Lung (tissue), 12 donors: ENCODE measurements around the gene SUN3. TPM values are rescaled to one million over a fixed set of nuclear protein-coding genes. Genes with fewer than 3 reads are reported as not detected.

ENCODE experiments used
- ATAC-seq: fragments of 200-7000 bp; cut with Tn5 transposase; one replicate; pipeline ENCODE4 v1.9.1; 2020; ENCODE audit warnings: moderate number of reproducible peaks; ENCODE audit not compliant: insufficient read depth, low FRiP score
- DNase-seq, 3 donors: peaks; one replicate each; pipeline ENCODE4 v3.0.0-alpha.2; 2013 to 2017
- H3K27ac ChIP-seq, 2 donors: one replicate each; pipeline ENCODE4 v1.5.1; 2013; ENCODE audit warnings: mild to moderate bottlenecking in 2 of 2, moderate library complexity in 2 of 2, control low read depth in 1 of 2, inconsistent platforms in 1 of 2, low read depth in 1 of 2, low read length in 1 of 2
- H3K27me3 ChIP-seq, 3 donors: one replicate each; pipeline ENCODE4 v1.5.1; 2013; ENCODE audit warnings: low read length in 2 of 3; ENCODE audit not compliant: control insufficient read depth in 3 of 3, insufficient read depth in 3 of 3
- H3K36me3 ChIP-seq, 4 donors: one replicate each; pipeline ENCODE4 v1.5.1; 2013; ENCODE audit warnings: low read length in 4 of 4, mild to moderate bottlenecking in 1 of 4, moderate library complexity in 1 of 4; ENCODE audit not compliant: control insufficient read depth in 4 of 4, insufficient read depth in 4 of 4
- H3K4me1 ChIP-seq, 5 donors: one replicate each; pipeline ENCODE4 v1.5.1; 2013; ENCODE audit warnings: low read length in 5 of 5, mild to moderate bottlenecking in 2 of 5, moderate library complexity in 1 of 5; ENCODE audit not compliant: control insufficient read depth in 5 of 5, insufficient read depth in 5 of 5
- H3K4me3 ChIP-seq: one replicate; pipeline ENCODE4 v1.5.1; 2013; ENCODE audit warnings: mild to moderate bottlenecking, control low read depth, moderate library complexity
- H3K9ac ChIP-seq, 2 donors: one replicate each; pipeline ENCODE4 v1.5.1; 2013; ENCODE audit warnings: low read length in 2 of 2, control low read depth in 1 of 2; ENCODE audit not compliant: insufficient read depth in 1 of 2
- H3K9me3 ChIP-seq, 4 donors: one replicate each; pipeline ENCODE4 v1.5.1; 2013; ENCODE audit warnings: low read length in 3 of 4, mild to moderate bottlenecking in 1 of 4, moderate library complexity in 1 of 4; ENCODE audit not compliant: control insufficient read depth in 4 of 4, insufficient read depth in 3 of 4
- WGBS, 2 donors: extraction: QIAGEN DNeasy Blood & Tissue Kit; methylation state at CpG; one replicate each; pipeline ENCODE4 v1.1.7; 2013; 5-methylcytosine and 5-hydroxymethylcytosine counted together
- polyA plus RNA-seq, 2 donors: library from polyadenylated mRNA; stranded (reverse); fragments of 200-250 nt; gene quantifications; one replicate each; pipeline ENCODE4 v1.2.1, GENCODE V29; 2013
- total RNA-seq, 2 donors: library from RNA; depleted of rRNA in 1 of 2; stranded (reverse); fragments of >200 nt in 1 of 2; gene quantifications; one replicate each; pipeline ENCODE4 v1.2.1, GENCODE V29; 2014 to 2021
- TF ChIP-seq, protein P1 (sequence below): IDR thresholded peaks from 2 replicates; pipeline ENCODE4 v1.5.1; 2012; ENCODE audit warnings: mild to moderate bottlenecking; ENCODE audit errors: control extremely low read depth, extremely low read depth
- donor health status: control.
- donor health status: control.
- donor health status: Bipolar disorder and iron deficiency.
- donor health status: healthy.
- donor health status: DM: yes; HTN: yes; CAD: no.

The SUN3 gene
- total and polyA plus RNA-seq, 4 donors, result 0.18 to 0.53 TPM; not detected in 2

GRCh38 chr7:48067475-48067874 is 38.6 kb upstream of the SUN3 start:
- H3K9ac ChIP-seq, result no peak overlapping the region
- TF ChIP-seq, protein P1, sequence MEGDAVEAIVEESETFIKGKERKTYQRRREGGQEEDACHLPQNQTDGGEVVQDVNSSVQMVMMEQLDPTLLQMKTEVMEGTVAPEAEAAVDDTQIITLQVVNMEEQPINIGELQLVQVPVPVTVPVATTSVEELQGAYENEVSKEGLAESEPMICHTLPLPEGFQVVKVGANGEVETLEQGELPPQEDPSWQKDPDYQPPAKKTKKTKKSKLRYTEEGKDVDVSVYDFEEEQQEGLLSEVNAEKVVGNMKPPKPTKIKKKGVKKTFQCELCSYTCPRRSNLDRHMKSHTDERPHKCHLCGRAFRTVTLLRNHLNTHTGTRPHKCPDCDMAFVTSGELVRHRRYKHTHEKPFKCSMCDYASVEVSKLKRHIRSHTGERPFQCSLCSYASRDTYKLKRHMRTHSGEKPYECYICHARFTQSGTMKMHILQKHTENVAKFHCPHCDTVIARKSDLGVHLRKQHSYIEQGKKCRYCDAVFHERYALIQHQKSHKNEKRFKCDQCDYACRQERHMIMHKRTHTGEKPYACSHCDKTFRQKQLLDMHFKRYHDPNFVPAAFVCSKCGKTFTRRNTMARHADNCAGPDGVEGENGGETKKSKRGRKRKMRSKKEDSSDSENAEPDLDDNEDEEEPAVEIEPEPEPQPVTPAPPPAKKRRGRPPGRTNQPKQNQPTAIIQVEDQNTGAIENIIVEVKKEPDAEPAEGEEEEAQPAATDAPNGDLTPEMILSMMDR, result no peak
- peaks cover 0 to 5% (median 2%) of the 10 kb centered on the region in 4 donors for H3K9me3 ChIP-seq
- no peak for ATAC-seq
- no peaks in the 10 kb centered on the region for H3K27me3 ChIP-seq
- no peak overlapping the region for H3K27ac ChIP-seq
- no peak overlapping the region for H3K4me3 ChIP-seq
- no peak for DNase-seq
- 94 to 97% methylated on average over 2 of the region's 2 CpGs for WGBS, 2 donors
- H3K36me3 ChIP-seq, result no peaks in the 10 kb centered on the region
- no peaks in the 10 kb centered on the region for H3K4me1 ChIP-seq

- DNase-seq (no peak), ATAC-seq (no peak)
- TF ChIP-seq, protein P1, result no peak
- Histone ChIP-seq H3K4me3 (no peak overlapping the region), H3K9me3 (peaks cover 0 to 5% (median 0%) of the 10 kb centered on the region in 4 donors), H3K36me3 (no peaks in the 10 kb centered on the region), H3K27ac (no peak overlapping the region), H3K27me3 (no peaks in the 10 kb centered on the region), H3K9ac (no peak overlapping the region), H3K4me1 (no peaks in the 10 kb centered on the region)
- WGBS, 2 donors, result 82 to 88% methylated on average over 1 of the region's 1 CpG
Measured at GRCh38 chr7:48063985-48064384, 35.1 kb upstream of the SUN3 start.

DNA sequence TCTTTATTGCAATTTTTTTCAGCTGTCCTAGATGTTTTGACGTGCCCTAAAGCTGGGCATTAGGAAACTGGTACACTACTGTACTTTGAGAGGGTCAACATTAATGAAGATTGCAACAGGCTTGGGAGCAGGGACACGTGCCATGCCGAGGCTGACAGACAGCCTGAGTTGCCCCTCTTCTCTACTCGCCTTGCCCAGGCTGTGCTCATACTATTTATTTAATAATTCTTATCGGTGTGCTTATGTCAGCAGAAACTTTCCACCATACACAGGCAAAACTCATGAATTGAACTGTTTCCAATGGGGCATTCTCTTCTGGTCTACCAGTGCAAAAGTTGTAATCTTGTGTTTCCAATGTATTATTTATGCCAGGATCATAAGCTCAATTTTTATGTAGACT is 30.8 kb upstream of the SUN3 start:
- no peak overlapping the region for H3K27ac ChIP-seq
- TF ChIP-seq, protein P1, result no peak
- WGBS, 2 donors, result 64 to 91% methylated on average over 5 of the region's 5 CpGs
- no peaks in the 10 kb centered on the region for H3K36me3 ChIP-seq
- no peak overlapping the region for H3K4me3 ChIP-seq
- no peaks in the 10 kb centered on the region for H3K4me1 ChIP-seq
- no peak overlapping the region for H3K9ac ChIP-seq
- peaks cover 0 to 5% (median 0%) of the 10 kb centered on the region in 4 donors for H3K9me3 ChIP-seq
- H3K27me3 ChIP-seq, result no peaks in the 10 kb centered on the region
- ATAC-seq (no peak), DNase-seq (peak in 1 of 3 donors; percentile 16)

- no peaks in the 10 kb centered on the region for H3K4me1 ChIP-seq
- DNase-seq (no peak), ATAC-seq (no peak)
- 88 to 90% methylated on average over 2 of the region's 2 CpGs for WGBS, 2 donors
- TF ChIP-seq, protein P1, result no peak
- H3K9ac ChIP-seq, result no peak overlapping the region
- no peak overlapping the region for H3K4me3 ChIP-seq
- peaks cover 0 to 3% (median 0%) of the 10 kb centered on the region in 4 donors for H3K9me3 ChIP-seq
- H3K27ac ChIP-seq, result no peak overlapping the region
- no peaks in the 10 kb centered on the region for H3K36me3 ChIP-seq
- H3K27me3 ChIP-seq, result no peaks in the 10 kb centered on the region
Measured at GRCh38 chr7:48058990-48059389, 30.1 kb upstream of the SUN3 start.
